ENCODE data around the gene NCKAP1.

NCKAP1 gene

GRCh38 chr2:182914852-182915251 lies 123.4 kb downstream of the NCKAP1 start:
- H3K4me3 ChIP-seq (replicated peaks; ENCODE audit: low read depth, low read length), result no peak overlapping the region
- H3K36me3 ChIP-seq (ENCODE audit: control insufficient read depth, insufficient read depth, low read length), result no peaks in the 10 kb centered on the region
- H3K27me3 ChIP-seq (replicated peaks; ENCODE audit: control insufficient read depth, insufficient read depth, low read length), result no peaks in the 10 kb centered on the region
- DNase-seq (ENCODE audit: extremely low read depth, insufficient read length), result no peak
- no peak for TF ChIP-seq CTCF (IDR thresholded peaks at IDR 0.05; ENCODE audit: insufficient read depth, low read length, poor library complexity, severe bottlenecking)

- no peak for DNase-seq (ENCODE audit: extremely low read depth, insufficient read length)
- TF ChIP-seq CTCF (IDR thresholded peaks at IDR 0.05; ENCODE audit: insufficient read depth, low read length, poor library complexity, severe bottlenecking), result no peak
- Histone ChIP-seq H3K27me3 (replicated peaks; ENCODE audit: control insufficient read depth, insufficient read depth, low read length) (no peaks in the 10 kb centered on the region), H3K36me3 (ENCODE audit: control insufficient read depth, insufficient read depth, low read length) (no peaks in the 10 kb centered on the region), H3K4me3 (replicated peaks; ENCODE audit: low read depth, low read length) (no peak overlapping the region)
Measured at GRCh38 chr2:182913064-182913463, 125.2 kb downstream of the NCKAP1 start.

GRCh38 chr2:182912518-182912915 lies 125.7 kb downstream of the NCKAP1 start:
- H3K27me3 ChIP-seq (replicated peaks; ENCODE audit: control insufficient read depth, insufficient read depth, low read length), result no peaks in the 10 kb centered on the region
- no peak for DNase-seq (ENCODE audit: extremely low read depth, insufficient read length)
- H3K4me3 ChIP-seq (replicated peaks; ENCODE audit: low read depth, low read length), result no peak overlapping the region
- TF ChIP-seq CTCF (IDR thresholded peaks at IDR 0.05; ENCODE audit: insufficient read depth, low read length, poor library complexity, severe bottlenecking), result no peak
- H3K36me3 ChIP-seq (ENCODE audit: control insufficient read depth, insufficient read depth, low read length), result no peaks in the 10 kb centered on the region

GRCh38 chr2:182911813-182912517 lies 126.3 kb downstream of the NCKAP1 start:
- no peak for DNase-seq (ENCODE audit: extremely low read depth, insufficient read length)
- Histone ChIP-seq H3K36me3 (ENCODE audit: control insufficient read depth, insufficient read depth, low read length) (no peaks in the 10 kb centered on the region), H3K4me3 (replicated peaks; ENCODE audit: low read depth, low read length) (no peak overlapping the region), H3K27me3 (replicated peaks; ENCODE audit: control insufficient read depth, insufficient read depth, low read length) (no peaks in the 10 kb centered on the region)
- no peak for TF ChIP-seq CTCF (IDR thresholded peaks at IDR 0.05; ENCODE audit: insufficient read depth, low read length, poor library complexity, severe bottlenecking)

- H3K27me3 ChIP-seq (replicated peaks; ENCODE audit: control insufficient read depth, insufficient read depth, low read length), result no peaks in the 10 kb centered on the region
- no peaks in the 10 kb centered on the region for H3K36me3 ChIP-seq (ENCODE audit: control insufficient read depth, insufficient read depth, low read length)
- no peak overlapping the region for H3K4me3 ChIP-seq (replicated peaks; ENCODE audit: low read depth, low read length)
- DNase-seq (ENCODE audit: extremely low read depth, insufficient read length), result no peak
- no peak for TF ChIP-seq CTCF (IDR thresholded peaks at IDR 0.05; ENCODE audit: insufficient read depth, low read length, poor library complexity, severe bottlenecking)
Measured at GRCh38 chr2:182910965-182911364, 127.3 kb downstream of the NCKAP1 start.
